GM19238 (cell line): ENCODE results near the gene CRACR2B.

ENCODE experiments used
- DNase-seq: peaks from one replicate; pipeline ENCODE4 v3.0.0; 2011; ENCODE audit warnings: low spot score; ENCODE audit not compliant: insufficient read length

Gene CRACR2B

GRCh38 chr11:867856-868358, 40.2 kb downstream of the CRACR2B start:
- no peak for DNase-seq

- DNase-seq = no peak
Observed at GRCh38 chr11:868394-868793, 40.7 kb downstream of the CRACR2B start.

- DNase-seq = no peak
Observed at GRCh38 chr11:868802-869201, 41.1 kb downstream of the CRACR2B start.

- DNase-seq = no peak
Observed at GRCh38 chr11:869399-870126, 41.8 kb downstream of the CRACR2B start.

GRCh38 chr11:870127-870413, 42.4 kb downstream of the CRACR2B start:
- DNase-seq = no peak

- DNase-seq = no peak
Observed at GRCh38 chr11:870418-870817, 42.7 kb downstream of the CRACR2B start.

- DNase-seq = no peak
Observed at GRCh38 chr11:871472-871871, 43.8 kb downstream of the CRACR2B start.

GRCh38 chr11:872799-873198, 45.1 kb downstream of the CRACR2B start:
- DNase-seq = no peak

- DNase-seq = no peak
Observed at GRCh38 chr11:873706-874105, 46.0 kb downstream of the CRACR2B start.

- DNase-seq = no peak
Observed at GRCh38 chr11:875203-875602, 47.5 kb downstream of the CRACR2B start.

- no peak for DNase-seq
Observed at GRCh38 chr11:875769-876301, 48.1 kb downstream of the CRACR2B start.

GRCh38 chr11:876545-876944, 48.8 kb downstream of the CRACR2B start:
- no peak for DNase-seq

- no peak for DNase-seq
Observed at GRCh38 chr11:877565-877964, 49.8 kb downstream of the CRACR2B start.

GRCh38 chr11:880447-880846, 52.7 kb downstream of the CRACR2B start:
- DNase-seq = no peak
